ENCODE measurements around the gene ATXN7. TPM values are rescaled to one million over a fixed set of nuclear protein-coding genes. Genes with fewer than 3 reads are reported as not detected.

The ATXN7 gene
- total RNA-seq, 1 experiment from 2014 or later: 27.5 TPM

GRCh38 chr3:64008017-64008416 is 144.3 kb downstream of the ATXN7 start:
- DNase-seq (ENCODE audit: low read depth, low spot score): no peak
- TF ChIP-seq ATF3 (IDR thresholded peaks at IDR 0.05) (no peak), ELF1 (IDR thresholded peaks at IDR 0.05; ENCODE audit: borderline replicate concordance, low read depth) (no peak)
- POLR2A ChIA-PET: no interaction called here
- H3K27ac ChIP-seq (ENCODE audit: low read depth, low read length): no peak overlapping the region
- peaks cover 56 to 62% of the 10 kb centered on the region in 2 experiments for H3K36me3 ChIP-seq (ENCODE audit: control insufficient read depth in 1 of 2, insufficient read depth in 2 of 2, low read length in 2 of 2)
- CTCF ChIA-PET: interaction anchor here (0.9 kb wide), 1 partner anchor 474 kb away, joined by 3 read pairs; no protein-coding TSS in a partner anchor
- BruUV-seq (replicated peaks): no TSS peak
- H4K20me1 ChIP-seq (ENCODE audit: insufficient read depth): peaks cover 7% of the 10 kb centered on the region; the same call in 1 of the 2 replicates
- H3K4me3 ChIP-seq (replicated peaks in 1 of 2; ENCODE audit: low read depth in 1 of 2, low read length in 2 of 2): no peak overlapping the region
- no peak for ATAC-seq
- H3K9me2 ChIP-seq (ENCODE audit: insufficient read depth): no peaks in the 10 kb centered on the region
- no peak overlapping the region for H2AFZ ChIP-seq (ENCODE audit: low read depth, low read length, poor library complexity, severe bottlenecking)
- H3K27me3 ChIP-seq (ENCODE audit: insufficient read depth, low read length): no peaks in the 10 kb centered on the region
- H3K9me3 ChIP-seq (ENCODE audit: control insufficient read depth in 1 of 2, insufficient read depth in 1 of 2, low read depth in 1 of 2, low read length in 2 of 2): no peaks in the 10 kb centered on the region
- no peak overlapping the region for H3K9ac ChIP-seq (ENCODE audit: low read length)
- intact Hi-C loops (cut with micrococcal nuclease): no loop called here
- H3K4me1 ChIP-seq (ENCODE audit: control insufficient read depth in 1 of 2, insufficient read depth in 2 of 2, low read length in 2 of 2): no peaks in the 10 kb centered on the region
- peaks cover 26% of the 10 kb centered on the region for H3K79me2 ChIP-seq (ENCODE audit: insufficient read depth, low read length)
- no peak overlapping the region for H3K4me2 ChIP-seq (ENCODE audit: low read length)
- RAD21 ChIA-PET (ENCODE audit: low non-redundant PET in 1 of 2, low total read pairs in 2 of 2, uncharacterized antibody in 2 of 2, unreplicated experiment in 2 of 2): no interaction called here

DNA sequence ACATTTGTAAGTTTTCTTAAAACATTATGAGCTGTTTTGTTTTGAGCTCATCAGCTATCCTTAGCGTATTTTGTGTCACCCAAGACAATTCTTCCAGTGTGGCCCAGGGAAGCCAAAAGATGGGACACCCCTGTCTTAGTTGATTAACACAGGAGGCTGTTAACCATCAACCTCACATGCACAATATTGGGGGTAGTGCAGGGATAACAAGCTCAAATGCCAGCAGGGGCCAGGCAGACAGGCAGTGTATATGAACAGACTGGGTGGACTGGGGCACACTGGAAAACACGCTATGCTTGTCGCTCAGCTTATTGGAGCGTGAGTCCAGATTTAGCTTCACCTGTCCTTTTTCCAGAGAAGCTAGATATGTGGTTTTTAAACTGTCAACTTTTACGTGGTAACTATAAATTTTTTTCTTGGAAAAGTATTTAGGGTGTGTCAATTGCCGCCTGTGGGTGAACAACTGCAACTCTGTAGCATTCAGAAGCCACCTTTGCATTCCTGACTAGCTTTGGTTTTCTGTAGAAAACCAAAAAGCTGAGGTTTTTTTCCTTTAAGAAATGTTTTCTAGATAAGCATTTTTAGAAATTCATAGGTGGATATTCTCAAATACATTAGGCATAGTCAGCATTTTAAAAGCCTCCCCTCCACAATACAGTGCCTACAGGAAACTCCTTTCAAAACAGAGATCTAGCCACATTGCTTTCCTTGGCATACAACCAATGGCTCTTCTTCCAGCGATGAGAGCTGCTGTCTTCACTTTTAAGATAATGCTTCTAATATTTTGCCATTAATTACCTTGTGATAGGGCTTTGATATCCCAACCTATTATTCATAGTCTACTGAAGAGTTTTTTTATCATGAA is 145.1 kb downstream of the ATXN7 start:
- DNase-seq (ENCODE audit: low read depth, low spot score): no peak
- no peak for TF ChIP-seq FOSL1 (IDR thresholded peaks at IDR 0.05; ENCODE audit: low read depth)
- no peak for TF ChIP-seq EZH2 (IDR thresholded peaks at IDR 0.05)
- no peak for TF ChIP-seq RAD21 (IDR thresholded peaks at IDR 0.05; ENCODE audit: low read depth)
- TF ChIP-seq YY1 (IDR thresholded peaks at IDR 0.05; ENCODE audit: extremely low read depth, insufficient replicate concordance, low read depth, low read length): no peak
- TF ChIP-seq ATF3 (IDR thresholded peaks at IDR 0.05): no peak
- TF ChIP-seq JUND (IDR thresholded peaks at IDR 0.05): no peak
- TF ChIP-seq, protein P1, sequence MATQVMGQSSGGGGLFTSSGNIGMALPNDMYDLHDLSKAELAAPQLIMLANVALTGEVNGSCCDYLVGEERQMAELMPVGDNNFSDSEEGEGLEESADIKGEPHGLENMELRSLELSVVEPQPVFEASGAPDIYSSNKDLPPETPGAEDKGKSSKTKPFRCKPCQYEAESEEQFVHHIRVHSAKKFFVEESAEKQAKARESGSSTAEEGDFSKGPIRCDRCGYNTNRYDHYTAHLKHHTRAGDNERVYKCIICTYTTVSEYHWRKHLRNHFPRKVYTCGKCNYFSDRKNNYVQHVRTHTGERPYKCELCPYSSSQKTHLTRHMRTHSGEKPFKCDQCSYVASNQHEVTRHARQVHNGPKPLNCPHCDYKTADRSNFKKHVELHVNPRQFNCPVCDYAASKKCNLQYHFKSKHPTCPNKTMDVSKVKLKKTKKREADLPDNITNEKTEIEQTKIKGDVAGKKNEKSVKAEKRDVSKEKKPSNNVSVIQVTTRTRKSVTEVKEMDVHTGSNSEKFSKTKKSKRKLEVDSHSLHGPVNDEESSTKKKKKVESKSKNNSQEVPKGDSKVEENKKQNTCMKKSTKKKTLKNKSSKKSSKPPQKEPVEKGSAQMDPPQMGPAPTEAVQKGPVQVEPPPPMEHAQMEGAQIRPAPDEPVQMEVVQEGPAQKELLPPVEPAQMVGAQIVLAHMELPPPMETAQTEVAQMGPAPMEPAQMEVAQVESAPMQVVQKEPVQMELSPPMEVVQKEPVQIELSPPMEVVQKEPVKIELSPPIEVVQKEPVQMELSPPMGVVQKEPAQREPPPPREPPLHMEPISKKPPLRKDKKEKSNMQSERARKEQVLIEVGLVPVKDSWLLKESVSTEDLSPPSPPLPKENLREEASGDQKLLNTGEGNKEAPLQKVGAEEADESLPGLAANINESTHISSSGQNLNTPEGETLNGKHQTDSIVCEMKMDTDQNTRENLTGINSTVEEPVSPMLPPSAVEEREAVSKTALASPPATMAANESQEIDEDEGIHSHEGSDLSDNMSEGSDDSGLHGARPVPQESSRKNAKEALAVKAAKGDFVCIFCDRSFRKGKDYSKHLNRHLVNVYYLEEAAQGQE (IDR thresholded peaks at IDR 0.05; ENCODE audit: low read depth): no peak
- no peak for TF ChIP-seq MAX (IDR thresholded peaks at IDR 0.05)
- TF ChIP-seq POLR2A (IDR thresholded peaks at IDR 0.05; ENCODE audit: borderline replicate concordance, extremely low read depth, insufficient read depth, insufficient read length): no peak
- TF ChIP-seq, protein P2, sequence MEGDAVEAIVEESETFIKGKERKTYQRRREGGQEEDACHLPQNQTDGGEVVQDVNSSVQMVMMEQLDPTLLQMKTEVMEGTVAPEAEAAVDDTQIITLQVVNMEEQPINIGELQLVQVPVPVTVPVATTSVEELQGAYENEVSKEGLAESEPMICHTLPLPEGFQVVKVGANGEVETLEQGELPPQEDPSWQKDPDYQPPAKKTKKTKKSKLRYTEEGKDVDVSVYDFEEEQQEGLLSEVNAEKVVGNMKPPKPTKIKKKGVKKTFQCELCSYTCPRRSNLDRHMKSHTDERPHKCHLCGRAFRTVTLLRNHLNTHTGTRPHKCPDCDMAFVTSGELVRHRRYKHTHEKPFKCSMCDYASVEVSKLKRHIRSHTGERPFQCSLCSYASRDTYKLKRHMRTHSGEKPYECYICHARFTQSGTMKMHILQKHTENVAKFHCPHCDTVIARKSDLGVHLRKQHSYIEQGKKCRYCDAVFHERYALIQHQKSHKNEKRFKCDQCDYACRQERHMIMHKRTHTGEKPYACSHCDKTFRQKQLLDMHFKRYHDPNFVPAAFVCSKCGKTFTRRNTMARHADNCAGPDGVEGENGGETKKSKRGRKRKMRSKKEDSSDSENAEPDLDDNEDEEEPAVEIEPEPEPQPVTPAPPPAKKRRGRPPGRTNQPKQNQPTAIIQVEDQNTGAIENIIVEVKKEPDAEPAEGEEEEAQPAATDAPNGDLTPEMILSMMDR (IDR thresholded peaks at IDR 0.05 in 2 of 3, conservative IDR thresholded peaks at IDR 0.05 in 1 of 3; ENCODE audit: borderline replicate concordance in 1 of 3, insufficient read depth in 1 of 3, low read depth in 2 of 3, low read length in 2 of 3): no peak
- no peak for TF ChIP-seq ELF1 (IDR thresholded peaks at IDR 0.05; ENCODE audit: borderline replicate concordance, low read depth)
- TF ChIP-seq CBX3 (IDR thresholded peaks at IDR 0.05; ENCODE audit: low read depth): no peak

More for the DNA sequence above, 145.1 kb downstream of the ATXN7 start:
- no peak overlapping the region for H3K4me2 ChIP-seq (ENCODE audit: low read length)
- H3K4me3 ChIP-seq (replicated peaks in 1 of 2; ENCODE audit: low read depth in 1 of 2, low read length in 2 of 2): no peak overlapping the region
- H3K9ac ChIP-seq (ENCODE audit: low read length): no peak overlapping the region
- ChIA-PET RAD21 (ENCODE audit: low non-redundant PET in 1 of 2, low total read pairs in 2 of 2, uncharacterized antibody in 2 of 2, unreplicated experiment in 2 of 2) (no interaction called here), POLR2A (no interaction called here), CTCF (interaction anchor here (0.9 kb wide), 1 partner anchor 473 kb away, joined by 3 read pairs; no protein-coding TSS in a partner anchor)
- intact Hi-C loops (cut with micrococcal nuclease): no loop called here
- ATAC-seq: no peak
- no peaks in the 10 kb centered on the region for H3K9me2 ChIP-seq (ENCODE audit: insufficient read depth)
- H3K79me2 ChIP-seq (ENCODE audit: insufficient read depth, low read length): peaks cover 31% of the 10 kb centered on the region
- no TSS peak for BruUV-seq (replicated peaks)
- no peaks in the 10 kb centered on the region for H3K4me1 ChIP-seq (ENCODE audit: control insufficient read depth in 1 of 2, insufficient read depth in 2 of 2, low read length in 2 of 2)
- no peak overlapping the region for H2AFZ ChIP-seq (ENCODE audit: low read depth, low read length, poor library complexity, severe bottlenecking)
- no peak overlapping the region for H3K27ac ChIP-seq (ENCODE audit: low read depth, low read length)
- H4K20me1 ChIP-seq (ENCODE audit: insufficient read depth): peaks cover 9% of the 10 kb centered on the region; the same call in 1 of the 2 replicates
- H3K27me3 ChIP-seq (ENCODE audit: insufficient read depth, low read length): no peaks in the 10 kb centered on the region
- no peaks in the 10 kb centered on the region for H3K9me3 ChIP-seq (ENCODE audit: control insufficient read depth in 1 of 2, insufficient read depth in 1 of 2, low read depth in 1 of 2, low read length in 2 of 2)
- peaks cover 62 to 69% of the 10 kb centered on the region in 2 experiments for H3K36me3 ChIP-seq (ENCODE audit: control insufficient read depth in 1 of 2, insufficient read depth in 2 of 2, low read length in 2 of 2)

All from HCT116 (cell line).